GM21526 (cell line): ENCODE measurements around the gene EEF1A2.

Experiments
- ATAC-seq: cut with Tn5 transposase; IDR thresholded peaks from one replicate; pipeline ENCODE4 v1.9.1; 2021; ENCODE audit warnings: moderate library complexity; ENCODE audit not compliant: unreplicated experiment, low FRiP score

EEF1A2 gene

DNA sequence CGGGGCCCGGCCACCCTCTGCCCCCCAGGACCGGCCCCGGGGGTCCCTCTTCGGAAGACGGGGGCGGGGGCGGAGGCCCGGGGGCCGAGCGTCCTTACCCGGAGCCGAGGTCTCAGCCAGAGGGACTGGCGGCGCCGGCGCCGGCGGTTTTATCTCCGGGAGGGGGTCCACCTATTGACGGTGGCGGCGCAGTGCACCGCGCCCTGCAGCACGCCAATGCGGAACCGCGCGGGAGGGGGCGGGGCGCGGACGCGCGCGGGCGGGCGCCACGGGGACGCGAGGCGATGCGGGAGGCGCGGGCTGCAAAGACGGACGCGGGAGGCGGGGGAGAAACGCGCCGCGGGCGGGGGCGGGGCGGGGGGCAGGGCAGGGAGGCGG, at the start of gene EEF1A2:
EEF1A2 (minus strand) TSS at position 124 of the 378 bp plus-strand sequence. CDS start 1,320 bp downstream, outside the sequence.
- ATAC-seq, result no peak

DNA sequence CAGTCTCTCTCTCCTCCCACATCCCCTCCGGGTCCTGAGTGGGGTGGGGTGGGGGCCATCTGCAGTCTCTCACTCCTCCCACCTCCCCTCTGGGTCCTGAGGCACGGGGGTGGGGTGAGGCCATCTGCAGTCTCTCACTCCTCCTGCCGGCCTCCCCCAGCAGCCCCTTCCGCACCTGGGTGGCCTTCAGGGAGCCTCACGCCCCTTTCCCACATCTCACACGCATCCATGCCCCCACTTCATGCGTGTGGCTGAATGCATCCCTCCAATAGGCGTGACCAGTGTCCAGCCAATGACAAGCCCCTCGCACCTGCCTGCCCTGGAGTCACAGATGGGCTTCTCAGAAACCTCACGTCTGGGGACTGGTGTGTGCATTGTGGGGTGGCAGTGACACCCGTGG, 49.7 kb upstream of the EEF1A2 start:
- ATAC-seq, result no peak

DNA sequence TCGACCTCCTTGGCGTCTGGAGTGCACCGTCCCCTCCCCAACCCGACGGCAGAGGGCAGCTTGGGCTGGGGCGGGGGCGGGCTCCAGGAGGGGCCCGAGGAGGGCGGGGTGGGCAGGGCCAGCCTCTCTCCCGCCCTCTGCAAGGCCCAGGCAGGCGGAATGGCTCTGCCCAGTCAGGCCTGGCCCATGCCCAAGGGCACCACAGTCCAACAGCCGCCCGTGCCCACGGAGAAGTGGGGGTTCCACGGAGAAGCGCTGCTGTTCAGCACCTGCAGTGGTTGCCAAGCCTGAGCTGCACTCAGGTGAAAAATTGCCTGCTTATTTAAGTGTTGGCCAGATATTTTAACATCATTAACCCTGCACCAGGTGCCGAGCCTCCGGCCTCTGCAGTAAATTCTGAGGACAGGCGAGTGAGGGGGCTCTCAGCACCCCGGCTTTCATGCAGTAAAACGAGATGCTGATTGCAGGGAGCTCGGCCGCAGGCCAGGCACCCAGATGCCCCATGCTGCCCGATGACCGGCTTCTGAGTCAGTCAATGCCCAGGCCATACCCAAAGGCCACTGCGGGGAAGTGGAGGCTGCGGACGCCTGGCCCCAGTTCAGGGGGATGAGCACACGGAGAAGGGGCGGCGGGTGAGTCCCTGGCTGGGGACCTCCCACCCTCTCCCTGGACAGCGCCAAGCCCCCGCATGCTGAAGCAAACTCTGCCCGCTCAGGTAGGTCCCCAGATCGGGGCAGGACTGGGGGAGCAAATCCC, 49.0 kb upstream of the EEF1A2 start, which contains the start of gene SRMS:
SRMS (minus strand) TSS at position 25 of the 756 bp plus-strand sequence. CDS start 286 bp downstream, outside the sequence.
- no peak for ATAC-seq

DNA sequence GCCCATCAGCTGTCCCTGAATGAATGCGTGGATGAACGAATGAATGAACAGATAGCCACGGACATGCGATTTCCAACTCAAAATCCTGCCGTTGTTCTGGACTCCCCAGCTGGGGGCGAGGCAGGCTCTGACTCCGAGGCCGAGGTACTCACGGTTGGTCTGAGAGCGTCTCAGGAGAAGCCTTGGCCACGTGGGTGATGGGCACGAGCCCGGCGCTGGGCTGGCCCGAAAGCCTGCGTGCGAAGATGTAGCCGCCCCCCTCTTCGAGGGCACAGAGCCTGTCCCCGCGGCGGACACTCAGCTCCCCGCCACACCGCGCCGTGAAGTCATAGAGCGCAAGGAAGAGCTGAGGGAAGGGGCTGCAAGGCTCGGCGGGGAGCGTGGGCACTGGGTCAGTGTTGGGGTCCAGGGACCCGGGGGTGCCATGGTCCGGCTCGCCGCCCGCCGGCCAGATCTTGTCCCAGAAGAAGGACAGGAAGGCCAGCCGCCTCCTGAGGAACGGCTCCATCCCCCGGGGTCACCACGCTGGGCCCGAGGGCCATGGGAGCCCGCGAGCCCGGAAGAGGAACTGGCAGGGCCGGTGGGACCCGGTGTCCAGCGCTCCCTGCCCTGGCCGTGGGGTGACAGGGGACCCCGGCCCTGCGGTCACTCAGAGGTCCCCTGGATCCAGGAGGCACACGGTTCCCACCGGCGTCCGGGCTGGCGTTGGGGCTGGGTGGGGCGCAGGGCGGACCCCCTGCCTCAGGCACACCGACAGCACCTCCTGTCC, 48.3 kb upstream of the EEF1A2 start:
- no peak for ATAC-seq

DNA sequence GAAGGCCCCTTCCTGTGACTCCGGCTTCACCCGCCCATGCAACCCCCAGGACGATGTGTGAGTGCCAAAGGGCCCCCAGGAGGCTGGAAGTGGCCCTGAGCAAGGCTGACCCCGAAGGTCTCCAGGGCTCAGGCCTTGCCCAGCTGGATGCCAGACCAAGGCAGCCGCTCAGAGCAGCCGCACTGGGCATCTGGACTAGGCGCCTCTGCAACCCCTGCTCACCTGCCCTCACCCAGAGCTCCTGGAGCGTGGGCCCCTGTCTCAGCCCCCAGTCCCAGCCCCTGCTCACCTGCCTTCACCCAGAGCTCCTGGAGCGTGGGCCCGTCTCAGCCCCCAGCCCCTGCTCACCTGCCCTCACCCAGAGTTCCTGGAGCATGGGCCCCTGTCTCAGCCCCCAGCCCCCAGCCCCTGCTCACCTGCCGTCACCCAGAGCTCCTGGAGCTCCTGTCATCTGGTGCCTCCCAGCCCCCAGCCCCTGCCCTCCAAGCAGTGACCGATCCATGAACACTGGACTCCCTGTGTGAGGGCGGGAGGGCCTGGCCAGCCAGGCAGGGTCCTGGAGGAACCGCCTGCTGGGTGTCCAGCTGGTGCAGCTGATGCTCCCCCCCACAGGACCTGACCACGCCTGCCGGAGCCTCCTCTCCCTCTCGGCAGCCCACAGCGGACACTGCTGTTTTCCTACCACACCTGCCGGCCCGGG, 47.5 kb upstream of the EEF1A2 start:
- ATAC-seq, result no peak

DNA sequence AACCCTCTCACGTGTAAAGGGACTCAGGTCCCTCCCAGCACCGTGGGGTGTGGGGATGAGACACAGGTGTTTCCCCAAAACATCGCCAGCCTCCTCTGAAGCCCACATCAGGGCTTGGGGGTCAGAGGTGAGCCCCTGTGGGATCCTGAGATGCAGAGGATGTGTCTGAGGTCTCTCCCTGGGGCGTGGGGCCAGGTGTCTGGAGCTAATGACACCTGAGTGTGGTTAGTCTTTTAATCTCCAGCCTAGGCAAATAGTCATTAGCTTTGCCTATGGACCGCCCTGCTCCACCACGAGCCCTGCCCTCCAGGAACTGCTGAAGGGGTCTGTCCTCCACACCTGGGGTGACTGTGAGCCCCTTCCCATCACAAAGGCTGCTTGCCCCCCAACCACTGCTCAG, 46.9 kb upstream of the EEF1A2 start:
- no peak for ATAC-seq

DNA sequence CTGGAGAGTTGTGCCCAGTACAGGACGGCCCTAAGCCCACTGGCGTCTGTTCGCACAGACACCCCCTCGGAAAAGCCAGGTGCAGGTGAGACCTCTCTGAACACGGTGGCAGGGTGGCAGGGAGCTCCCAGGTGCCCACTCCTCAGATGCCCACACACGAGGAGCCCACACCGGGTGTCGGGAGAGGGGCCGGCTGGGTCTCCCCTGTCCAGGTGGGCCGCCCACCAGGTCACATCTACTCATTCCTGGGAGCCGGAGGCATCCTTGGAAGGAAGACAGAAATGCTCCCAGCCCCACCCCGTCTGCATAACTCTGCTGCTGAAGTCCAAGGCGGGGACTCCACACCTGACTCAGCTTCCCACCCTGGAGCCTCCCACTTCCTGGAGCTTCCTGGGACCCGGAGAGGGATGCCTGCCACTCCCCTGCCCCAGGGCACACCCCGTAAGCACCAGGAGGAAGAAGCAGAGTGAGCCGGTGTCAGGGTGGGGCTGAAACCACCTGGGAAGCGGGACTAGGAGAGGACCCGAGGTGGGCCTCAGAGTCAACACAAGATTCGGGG, 46.2 kb upstream of the EEF1A2 start:
- no peak for ATAC-seq

DNA sequence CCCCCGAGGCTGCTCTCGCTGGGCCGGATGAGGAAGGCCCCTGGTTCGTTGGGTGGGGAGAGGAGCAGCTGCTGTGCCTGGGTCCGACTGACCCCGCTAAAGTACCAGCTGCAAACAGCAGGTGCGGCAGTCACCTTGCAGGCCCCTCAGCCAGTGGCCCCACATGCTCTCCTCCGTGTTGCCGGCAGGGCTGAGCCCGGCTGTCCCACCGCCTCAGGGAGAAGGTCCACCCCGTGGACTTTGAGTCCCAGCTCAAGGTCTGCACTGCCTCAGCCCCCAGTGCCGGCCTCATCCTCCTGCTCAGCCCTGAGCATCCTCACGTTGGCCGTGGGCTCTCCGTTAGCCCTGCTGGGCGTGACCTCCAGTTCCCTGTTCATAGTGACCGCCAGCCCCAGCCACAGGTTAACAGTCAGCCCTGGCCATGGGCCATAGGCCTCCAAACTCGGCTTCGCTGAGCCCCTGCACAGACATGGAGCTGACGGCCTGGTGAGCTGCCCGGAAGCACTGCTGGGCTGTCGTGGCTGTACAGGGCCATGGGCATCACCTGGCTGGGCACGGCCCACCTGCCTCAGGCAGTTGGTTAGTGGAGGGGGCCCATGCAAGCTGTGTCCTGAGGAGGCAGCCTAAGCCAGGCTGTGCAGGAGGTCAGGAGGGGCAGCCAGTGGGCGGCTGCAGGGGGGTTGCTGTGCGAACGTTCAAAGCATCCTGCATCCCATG, 45.5 kb upstream of the EEF1A2 start:
- ATAC-seq, result no peak

DNA sequence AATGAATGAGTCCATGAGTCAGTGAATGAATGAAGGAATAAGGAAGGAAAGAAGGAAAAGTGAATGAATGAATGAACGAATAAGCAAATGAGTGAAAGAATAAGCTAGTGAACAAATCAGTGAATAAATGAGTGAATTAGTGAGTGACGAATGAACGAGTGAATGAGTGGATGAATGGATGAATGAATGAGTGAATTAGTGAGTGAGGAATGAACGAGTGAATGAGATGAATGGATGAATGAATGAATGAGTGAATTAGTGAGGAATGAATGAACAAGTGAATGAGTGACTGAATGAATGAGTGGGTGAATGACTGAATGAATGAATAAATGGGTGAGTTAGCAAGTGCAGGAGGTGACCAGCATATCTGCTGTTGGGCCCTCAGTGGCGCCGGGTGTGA, 44.9 kb upstream of the EEF1A2 start:
- no peak for ATAC-seq

DNA sequence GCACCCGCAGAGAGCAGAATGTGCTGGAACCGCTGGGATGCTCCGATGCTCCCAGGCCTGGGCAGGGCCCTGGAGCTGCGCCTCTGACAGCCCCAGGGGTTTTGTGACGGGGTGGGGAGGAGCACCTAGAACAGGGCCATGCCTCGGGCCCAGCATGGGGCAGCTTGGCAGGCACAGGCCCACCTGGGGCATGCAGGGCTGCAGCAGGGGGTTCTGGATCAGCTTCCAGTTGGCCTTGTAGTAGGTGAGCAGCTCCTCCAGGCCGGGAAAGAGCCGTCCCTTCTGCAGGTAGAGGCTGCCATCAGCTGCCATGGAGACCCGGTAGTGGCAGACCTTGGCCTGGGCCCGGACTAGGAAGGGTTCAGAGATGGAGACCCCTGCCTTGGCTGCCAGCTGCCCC, 44.2 kb upstream of the EEF1A2 start:
- no peak for ATAC-seq

DNA sequence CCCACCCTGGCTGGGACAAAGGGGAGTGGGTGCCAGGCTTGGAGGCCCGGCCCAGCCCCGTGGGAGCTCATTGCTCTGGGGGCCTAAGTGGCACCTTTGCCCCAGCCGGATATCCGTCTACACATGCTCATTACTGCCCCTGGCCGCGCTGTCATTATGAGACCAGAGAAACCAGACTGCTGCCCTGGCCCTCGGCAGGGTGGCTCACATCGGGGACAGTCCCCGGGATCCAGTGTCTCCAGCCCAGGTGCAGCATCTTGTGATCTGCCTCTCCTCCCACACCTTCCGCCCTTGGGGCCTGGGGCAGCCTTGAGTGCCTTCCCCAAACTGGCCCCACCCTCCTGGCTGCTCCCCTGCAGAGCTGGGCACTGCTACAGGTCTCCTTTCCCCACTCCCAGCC, 43.8 kb upstream of the EEF1A2 start:
- ATAC-seq, result no peak

DNA sequence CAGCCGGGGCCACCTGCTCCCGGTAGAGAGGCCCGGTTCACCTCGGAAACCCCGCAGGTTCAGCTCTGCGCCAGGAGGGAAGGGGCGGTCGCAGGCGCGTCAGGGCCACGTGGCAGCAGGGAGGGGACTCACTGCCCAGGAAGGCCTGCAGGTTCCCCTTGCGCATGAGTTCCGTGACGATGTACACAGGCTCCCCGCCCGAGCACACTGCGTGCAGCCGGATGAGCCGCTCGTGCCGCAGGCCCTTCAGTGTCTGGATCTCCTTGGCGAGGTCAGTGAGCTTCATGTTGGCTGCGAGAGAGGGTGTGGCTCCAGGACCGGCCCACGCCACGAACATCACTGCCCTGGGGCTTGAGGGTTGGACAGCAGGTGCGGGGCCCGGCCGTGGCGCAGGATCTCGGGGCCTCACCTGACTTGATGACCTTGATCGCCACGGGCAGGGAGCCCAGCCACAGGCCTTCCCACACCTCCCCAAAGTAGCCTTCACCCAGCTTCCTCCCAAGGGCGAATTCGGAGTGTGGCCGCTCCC, 43.2 kb upstream of the EEF1A2 start:
- no peak for ATAC-seq

DNA sequence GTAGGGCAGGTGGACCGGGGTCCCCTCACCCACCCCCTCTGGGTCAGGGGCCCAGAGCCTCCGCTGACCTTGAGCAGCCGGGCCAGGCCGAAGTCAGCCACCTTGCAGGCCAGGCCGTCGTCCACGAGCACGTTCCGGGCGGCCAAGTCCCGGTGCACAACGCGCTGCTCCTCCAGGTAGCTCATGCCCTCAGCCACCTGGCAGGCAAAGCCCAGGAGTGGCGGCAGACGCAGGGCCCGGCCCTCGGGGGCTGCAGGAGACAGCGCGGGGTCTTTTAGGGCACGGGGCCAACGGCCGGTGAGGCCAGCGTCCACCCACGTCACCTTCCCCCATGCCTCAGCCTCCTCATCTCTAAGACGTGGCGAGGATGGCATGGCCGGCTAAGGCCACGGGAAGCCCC, 42.5 kb upstream of the EEF1A2 start:
- ATAC-seq, result no peak

DNA sequence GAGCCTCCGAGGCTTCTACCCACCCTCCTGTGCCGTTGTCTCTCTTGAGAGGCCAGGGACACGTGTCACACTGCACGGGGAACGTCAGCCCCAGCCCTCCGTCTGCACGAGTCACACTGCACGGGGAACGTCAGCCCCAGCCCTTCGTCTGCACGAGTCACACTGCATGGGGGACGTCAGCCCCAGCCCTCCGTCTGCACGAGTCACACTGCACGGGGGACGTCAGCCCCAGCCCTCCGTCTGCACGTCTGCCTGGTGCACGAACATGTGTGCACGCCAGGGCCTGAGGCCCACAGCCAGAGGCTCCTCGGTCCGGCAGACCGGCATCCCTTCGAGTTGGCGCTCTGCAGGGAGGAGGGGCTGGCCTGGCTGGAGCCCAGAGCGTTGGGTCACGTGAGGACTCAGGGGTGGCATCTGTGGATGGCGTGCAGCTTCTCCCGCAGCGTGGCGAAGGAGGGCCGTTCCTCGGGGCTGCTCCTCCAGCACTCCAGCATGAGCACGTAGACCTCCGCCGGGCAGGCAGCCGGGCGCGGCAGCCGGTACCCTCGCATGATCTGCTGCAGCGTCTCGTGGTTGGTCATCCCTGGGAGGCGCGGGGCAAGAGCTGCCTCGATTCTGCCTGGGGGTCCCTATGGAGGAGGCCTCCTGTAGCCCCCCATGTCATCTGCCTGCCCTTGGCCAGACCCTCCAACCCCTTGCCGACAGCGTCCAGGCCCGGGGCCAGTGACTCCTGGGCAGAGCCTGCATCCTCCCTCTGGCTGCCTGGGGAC, 41.7 kb upstream of the EEF1A2 start:
- ATAC-seq, result no peak

DNA sequence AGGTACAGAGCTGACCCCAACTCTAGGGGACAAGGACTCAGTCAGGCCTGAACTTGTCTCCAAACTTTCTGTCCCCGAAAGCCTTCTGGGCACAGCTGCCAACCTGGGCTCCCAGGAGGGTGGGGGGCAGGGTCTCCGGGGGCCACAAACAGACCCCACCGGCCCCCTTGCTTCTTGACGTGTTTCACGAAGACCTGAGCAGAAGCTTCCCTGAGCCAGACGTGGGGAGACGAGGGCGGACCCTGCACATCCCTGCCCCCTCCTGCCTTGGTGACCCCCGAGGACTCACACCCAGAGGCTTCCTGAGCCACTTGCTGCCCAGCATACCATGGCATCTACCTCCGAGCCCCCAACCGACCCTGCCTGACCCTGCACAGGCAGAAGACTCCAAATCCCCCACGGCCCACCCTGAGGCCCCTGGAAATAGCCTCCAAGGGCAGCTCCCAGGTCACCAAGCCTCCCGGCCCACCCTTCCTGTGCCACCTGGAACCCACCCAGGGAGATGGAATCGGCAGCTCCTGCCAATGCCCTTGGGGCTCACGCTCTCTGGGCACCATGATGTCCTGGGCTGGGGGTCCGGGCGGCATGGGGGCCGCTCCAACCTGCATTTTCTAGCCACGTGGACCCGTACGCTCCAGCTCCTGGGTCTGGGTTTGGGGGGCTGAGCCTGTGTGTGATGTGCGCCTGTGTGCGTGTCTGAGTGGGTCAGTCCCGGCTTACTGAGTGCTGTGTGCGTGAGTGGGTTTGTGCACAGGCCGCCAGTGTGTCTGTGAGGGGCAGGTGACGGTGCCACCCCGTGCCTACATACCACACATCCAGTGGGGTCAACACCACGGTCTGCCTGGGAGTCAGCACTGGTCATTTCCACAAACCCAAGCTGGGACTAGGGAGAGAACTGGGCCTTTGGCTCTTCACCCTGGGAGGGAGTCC, 40.8 kb upstream of the EEF1A2 start:
- no peak for ATAC-seq

DNA sequence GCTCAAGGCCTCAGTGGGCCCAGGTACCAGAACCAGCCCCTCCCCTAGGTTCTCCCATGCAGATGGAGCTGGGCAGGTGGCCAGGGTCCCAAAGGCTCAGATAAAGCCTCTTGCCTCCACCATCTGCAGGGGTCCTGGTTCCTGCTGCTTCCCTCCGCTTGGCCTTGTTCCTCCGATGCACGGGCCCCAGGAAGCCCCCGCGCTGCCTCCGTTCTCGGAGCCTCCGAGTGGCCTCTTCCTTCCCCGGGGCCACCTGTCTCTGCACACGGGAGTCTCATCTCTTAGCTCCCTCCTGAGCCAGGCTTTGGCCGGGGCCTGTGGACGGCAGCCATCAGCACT, 40.2 kb upstream of the EEF1A2 start:
- no peak for ATAC-seq

DNA sequence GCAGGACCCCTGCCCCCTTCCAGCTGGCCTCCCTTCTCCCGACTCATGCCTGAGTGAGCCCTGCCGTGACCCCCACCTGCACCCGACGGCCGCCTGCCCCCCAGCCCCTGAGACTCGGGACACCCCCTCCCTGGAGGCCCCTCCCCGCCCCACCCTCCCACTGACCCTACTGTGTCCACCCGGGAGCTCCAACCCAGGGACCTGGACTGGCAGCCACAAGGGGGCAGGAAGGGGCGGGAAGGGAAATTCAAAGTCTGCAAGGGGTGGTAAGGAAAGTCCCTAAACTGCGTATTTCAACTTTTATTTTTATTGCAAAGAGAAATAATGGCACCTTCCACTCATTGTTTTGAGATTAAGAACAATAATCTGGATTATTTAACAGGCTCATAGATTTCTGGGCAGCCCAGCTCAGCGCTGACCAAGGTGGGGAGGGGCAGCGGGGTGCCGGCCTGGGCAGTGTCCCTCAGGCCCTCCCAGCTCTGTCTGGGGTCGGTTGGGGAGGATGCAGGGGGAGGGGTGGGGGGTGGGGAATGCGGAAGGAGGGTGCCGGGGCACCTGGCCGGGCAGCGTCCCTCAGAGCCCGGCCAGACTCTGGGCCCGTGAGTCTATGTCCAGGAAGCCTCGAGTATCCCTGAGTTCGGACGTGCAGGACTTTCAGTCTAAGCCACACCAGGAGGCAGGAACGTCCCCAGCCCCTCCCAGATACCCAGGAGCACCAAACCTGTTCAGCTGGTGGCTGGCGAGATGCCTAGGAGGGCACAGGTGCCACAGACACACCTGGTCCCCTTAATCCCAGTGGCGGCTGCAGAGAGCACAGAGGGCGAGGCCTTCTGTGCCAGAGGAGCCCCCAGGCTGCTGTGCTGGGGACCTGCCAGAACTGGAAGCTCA, 39.6 kb upstream of the EEF1A2 start:
- no peak for ATAC-seq
